NCI-H1105 treated with DMSO at 0.1 percent for 48 hours (cell line): Measurements from ENCODE around the gene AHNAK.
A peak's percentile ranks its signal among the peaks of the same experiment; 100 is the strongest.
"Not testable (repeated sequence)": the region's sequence is repeated elsewhere in the genome, so short reads cannot be mapped to it uniquely, and the experiment has no call there.

Experiments
- DNase-seq: peaks from one replicate; lab custom pipeline; 2025; lab: John Stamatoyannopoulos, UW

The AHNAK gene

DNA sequence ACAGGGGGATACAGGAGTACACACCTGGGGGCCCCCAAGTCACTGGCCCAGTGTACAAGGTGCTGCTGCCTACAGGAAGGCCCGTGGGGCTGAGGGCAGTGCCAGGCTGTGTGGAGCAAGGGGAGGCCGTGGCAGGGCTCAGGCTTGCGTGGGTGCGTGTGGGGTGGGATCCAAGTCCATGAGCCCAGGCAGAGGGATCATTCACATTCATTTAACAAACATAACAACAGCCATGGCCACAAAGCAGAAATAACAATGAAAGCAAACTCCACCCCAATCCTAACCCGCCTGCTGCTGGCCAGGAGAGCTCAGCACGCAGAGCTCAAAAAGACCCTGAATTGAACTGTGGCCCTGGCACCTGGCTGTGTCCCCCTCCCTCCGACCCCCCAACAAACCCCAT, 144.8 kb downstream of the AHNAK start:
- DNase-seq = no peak

- no peak for DNase-seq
These were observed 145.2 kb downstream of the AHNAK start for GRCh38 chr11:62401356-62401755.

DNA sequence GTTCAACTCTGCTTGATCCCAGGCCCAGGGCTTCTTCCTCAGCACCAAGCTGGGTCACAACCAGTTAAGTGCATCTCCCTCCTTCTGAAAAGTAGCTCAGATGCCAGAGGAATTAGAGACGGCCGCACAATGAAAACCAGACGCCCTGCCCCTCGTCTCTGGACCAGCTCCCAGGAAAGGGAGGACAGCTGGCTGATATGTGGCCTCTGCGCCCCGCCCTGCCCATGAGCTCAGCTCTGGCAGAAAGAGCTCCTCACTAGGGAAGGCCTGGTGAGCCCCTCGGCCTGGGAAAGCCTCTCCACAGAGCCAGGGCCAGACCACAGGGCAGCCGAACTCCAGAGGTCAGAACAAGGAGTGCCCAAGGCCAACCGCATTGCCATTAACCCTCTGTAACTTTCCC, 145.8 kb downstream of the AHNAK start:
- DNase-seq = no peak

DNA sequence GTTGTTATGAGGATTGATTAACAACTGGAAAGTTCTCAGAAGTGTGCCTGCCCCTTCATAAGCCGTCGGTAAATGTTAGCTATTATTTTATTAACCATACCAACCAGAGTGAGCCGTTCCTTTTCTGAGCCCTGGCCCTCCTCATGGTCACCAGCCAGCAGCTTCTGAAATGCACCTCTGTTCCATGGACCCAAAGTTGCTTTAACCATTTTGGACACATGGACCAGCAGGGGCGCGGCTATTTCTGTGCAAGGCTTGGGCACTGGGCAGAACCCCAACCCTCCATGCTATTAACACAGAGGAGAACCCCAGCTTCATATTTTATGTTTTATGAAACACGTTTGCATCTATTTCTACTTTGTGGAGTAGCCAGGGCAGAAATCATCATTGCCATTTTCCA, 146.3 kb downstream of the AHNAK start:
- DNase-seq = no peak

DNA sequence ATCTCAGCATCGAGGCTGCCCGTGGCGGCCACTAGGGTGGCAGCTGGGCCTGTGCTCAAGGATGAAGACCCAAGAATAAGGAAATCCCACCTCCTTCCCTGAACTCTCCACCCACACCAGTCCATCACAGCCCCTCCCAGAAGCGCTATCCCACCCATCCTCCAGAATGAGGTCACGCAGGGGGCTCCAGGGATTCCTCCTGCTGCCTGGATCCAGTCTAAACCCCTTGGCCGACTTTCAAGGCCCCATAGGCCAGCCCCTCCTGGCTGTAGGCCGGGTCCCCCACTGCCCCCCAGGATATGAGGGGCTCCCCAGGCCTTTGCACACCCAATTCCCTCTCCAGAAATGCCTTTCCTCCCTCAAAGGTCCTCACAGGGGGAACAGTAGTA, 146.7 kb downstream of the AHNAK start:
- no peak for DNase-seq

- DNase-seq = no peak
These were observed 147.3 kb downstream of the AHNAK start for GRCh38 chr11:62399172-62399877.

DNA sequence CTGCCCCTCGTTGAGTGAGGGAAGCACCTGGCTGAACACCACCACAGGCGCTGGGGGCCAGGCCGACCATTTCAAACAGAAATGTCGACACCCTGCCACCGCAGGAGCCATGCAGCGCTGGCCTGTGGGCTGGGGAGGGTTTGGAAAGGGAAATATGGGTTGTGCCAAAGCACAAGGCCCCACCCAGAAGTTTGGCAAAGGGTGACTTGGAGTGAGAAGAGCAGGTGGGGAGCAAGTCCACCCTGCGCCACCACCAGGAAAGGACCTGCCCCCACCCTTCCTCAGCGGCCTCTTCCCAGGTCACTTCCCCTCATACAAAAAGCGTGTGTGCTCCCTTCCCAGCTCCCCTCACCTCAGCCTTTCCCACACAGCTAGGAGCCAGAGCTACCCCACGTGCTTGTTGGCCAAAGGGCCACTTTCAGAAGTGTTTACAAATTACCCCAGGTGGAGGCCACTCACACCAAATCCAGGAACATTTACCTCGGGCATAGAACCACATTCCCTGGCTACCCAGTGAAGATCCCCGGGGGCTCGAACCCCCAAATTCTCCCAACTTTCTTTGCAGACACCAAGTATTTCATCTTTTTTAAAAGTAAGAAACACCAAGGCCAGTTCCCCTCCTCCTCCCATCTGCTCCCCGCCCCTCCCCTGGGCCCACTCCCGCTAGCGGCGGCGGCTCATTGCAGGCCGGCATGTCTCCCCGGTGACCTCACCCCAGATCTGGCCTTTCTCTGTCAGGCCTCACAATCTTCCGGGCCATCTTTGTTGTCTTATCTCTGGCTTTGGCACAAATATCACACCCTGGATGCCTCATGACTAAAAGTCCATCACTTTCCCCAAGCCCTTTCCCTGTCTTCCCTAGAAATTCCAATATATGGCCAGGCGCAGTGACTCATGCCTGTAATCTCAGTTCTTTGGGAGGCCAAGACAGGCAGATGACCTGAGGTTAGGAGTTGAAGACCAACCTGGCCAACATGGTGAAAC, 148.3 kb downstream of the AHNAK start:
- DNase-seq = no peak

DNA sequence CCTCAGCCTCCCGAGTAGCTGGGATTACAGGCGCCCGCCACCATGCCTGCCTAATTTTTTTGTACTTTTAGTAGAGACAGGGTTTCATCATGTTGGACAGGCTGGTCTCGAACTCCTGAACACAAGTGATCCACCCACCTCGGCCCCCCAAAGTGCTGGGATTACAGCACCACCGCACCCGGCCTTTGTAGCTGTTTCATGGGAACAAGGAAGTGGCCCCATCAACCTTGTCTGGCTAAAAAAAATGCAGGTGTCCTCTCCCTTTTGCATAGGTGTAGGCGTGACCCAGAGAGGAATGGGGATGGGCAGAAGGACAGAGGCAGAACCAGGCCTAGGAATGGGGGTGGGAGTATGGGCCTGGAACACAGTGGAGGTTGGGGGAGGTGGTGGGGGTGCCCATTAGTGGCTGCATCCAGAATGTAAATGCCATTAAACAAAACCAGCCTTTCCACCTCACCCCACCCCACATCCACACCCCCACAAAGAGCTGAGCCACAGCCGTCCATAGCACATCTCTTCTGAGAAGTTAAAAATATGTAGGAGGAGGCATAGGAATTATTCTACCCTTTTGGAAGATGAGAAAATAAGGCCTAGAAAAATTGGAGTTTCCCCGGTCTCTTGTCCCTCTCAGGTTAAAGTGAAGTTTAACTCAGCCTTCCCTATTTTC, 150.6 kb downstream of the AHNAK start:
- DNase-seq = no peak

DNA sequence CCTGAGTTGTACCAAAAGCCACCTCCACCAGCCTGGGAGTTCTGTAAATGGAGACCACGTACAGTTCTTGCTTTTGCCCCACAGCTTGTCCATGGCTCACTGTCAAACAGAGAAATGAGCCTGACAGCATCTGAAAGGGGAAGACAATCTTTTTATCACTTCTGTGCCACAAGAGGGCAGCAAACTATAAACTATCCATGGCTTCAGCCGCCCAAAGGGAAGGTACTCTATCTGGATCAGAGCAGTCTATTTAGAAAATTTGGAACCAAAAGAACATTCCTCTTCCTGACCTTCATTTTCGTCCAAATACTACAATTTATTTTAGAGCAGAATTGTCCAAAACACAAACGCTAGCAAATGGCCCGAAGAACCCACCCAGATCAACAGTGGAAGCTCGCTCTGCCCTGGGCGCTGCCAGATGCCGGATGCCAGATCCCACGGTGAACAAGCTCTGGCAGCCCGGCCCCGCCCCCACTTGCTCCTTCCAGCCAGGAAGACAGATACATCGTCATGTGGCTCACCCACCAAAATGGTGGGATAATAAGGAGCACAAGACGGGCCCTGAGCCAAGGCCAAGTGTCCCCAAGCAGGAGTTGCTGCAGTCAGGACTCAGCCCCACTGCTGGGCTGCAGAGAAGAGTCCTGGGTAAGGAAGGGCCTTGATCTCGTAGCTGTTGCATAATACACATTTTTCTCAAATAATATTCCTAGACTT, 151.6 kb downstream of the AHNAK start:
- DNase-seq = peak; percentile 90

DNA sequence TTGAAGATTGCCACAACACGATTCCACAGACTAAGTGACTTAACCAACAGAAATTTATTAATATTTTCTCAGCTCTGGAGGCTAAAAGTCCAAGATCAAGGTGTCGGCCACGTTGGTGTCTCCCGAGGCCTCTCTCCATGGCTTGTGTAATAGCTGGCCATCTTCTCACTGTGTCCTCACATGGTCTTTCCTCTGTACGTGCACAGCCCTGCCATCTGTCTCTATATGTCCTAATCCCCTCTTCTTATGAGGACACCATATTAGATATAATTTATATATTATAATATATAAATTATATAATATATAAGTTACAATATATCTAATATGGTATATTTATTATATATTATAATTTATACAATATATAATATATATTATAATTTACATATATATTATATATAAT, 152.9 kb downstream of the AHNAK start:
- DNase-seq = no peak

GRCh38 chr11:62393061-62393611, 153.5 kb downstream of the AHNAK start:
- DNase-seq = no peak

GRCh38 chr11:62392506-62392905, 154.1 kb downstream of the AHNAK start:
- DNase-seq = no peak

- DNase-seq = no peak
These were observed 154.8 kb downstream of the AHNAK start for GRCh38 chr11:62391642-62392425.

DNA sequence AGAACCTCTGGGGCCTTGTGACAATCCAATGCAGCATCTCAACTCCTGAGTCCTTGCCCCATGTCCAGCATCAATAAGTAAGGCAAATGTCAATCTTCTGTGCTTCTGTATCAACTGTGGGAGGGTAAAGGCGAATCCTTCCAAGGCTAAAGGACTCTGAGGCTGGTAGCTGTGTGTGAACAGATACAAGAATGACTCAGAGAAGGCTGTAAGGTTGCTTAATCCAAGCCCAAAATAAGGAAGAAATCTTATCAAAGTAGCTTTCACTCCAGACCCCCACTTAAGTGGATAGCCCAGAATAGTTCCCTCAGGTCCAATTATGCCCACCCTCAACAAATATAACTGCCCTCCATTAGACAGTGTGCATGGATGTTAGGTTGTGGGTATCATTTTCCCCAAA, 155.9 kb downstream of the AHNAK start:
- DNase-seq = no peak

- DNase-seq = no peak
These were observed 156.4 kb downstream of the AHNAK start for GRCh38 chr11:62390237-62390636.

GRCh38 chr11:62388999-62389398, 157.6 kb downstream of the AHNAK start:
- DNase-seq = no peak

DNA sequence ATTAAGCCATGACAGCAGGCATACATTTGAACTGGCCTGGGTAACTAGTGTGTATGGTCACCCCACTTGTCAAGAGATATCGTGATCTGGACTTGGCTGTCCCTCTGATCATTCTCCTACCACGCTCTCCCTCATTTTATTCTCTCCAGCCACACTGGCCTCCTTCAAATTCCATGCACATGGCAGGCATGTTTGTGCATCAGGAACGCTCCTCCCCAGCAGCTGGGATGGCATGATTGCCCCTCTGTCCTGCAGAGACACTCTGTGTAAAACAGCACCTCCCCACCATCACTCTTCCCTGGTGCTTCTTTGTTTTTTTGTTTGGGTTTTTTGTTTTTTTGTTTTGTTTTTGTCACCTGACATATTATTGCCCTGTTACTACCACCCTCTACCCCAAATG, 159.2 kb downstream of the AHNAK start:
- no peak for DNase-seq

GRCh38 chr11:62386083-62386482, 160.5 kb downstream of the AHNAK start:
- not testable (repeated sequence) for DNase-seq

GRCh38 chr11:62383822-62384221, 162.8 kb downstream of the AHNAK start:
- DNase-seq = no peak
